ENCODE results near the gene HAGH.

The HAGH gene

DNA sequence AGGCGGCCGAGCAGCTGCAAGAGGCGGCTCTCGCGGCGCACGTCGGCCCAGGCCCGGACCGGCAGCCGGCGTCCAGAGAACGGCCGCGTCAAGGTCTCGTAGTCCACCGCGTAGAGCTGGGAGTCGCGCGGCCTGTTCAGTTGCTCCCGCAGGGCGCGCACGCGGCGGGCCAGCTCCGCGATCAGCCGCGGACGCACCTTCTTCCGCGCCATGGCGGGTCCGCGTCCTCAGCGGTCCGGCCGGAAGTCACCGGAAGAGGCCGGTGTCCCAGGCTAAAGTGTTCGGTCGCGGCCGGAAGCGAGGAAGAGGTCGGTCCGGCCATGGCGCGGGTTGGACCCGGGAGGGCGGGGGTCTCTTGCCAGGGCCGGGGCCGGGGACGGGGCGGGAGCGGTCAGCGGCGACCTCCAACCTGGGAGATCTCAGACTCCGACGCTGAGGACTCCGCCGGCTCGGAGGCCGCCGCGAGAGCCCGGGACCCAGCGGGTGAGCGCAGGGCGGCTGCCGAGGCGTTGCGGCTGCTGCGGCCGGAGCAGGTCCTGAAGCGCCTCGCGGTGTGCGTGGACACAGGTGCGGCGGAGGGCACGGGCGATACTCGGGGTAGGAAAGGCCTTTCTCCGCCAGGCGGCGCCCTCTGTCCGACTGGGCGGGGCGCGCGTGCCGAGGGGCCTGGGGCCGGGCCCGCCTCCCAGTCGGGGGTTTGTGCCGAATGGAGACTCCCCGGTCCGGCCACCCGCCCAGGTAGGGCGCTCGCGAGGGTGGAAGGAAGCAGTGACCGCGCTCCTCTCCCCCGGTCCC, 53.5 kb downstream of the HAGH start, which contains the start of gene MRPS34:
Gene MRPS34 (minus strand): TSS at position 227 of the 795 bp plus-strand sequence. CDS start 15 bp downstream, at position 212.
- DNase-seq, result peak; percentile 84

DNA sequence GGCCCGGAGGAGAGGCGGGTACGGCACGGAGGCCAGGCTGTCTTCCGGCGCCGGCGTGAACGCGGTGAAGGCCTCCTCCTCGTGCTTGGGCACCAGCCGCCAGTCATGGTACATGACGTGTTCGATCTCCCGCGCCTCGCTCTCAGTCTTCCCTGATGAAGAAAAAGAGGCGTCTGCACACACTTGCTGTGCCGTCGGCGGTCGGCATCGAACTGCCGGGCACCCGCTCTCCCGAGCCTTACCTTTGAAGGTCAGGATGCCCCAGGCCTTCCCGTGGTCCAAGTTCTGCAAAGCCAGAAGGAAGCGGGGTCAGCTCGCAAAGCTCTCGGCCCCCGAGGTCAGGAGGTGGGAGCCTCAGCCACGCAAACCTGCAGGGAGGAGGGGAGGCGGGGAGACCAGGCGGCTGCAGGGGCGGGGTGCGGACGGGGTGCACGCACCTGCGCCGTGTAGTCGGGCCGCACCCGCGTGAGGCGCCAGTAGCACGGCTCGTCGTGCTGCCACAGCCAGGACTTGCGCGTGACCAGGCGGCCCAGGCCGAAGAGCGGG, 54.2 kb downstream of the HAGH start, which contains the start of gene EME2:
Gene EME2 (plus strand): TSS at position 449 of the 546 bp plus-strand sequence. CDS start 418 bp downstream, outside the sequence.
- DNase-seq, result no peak

DNA sequence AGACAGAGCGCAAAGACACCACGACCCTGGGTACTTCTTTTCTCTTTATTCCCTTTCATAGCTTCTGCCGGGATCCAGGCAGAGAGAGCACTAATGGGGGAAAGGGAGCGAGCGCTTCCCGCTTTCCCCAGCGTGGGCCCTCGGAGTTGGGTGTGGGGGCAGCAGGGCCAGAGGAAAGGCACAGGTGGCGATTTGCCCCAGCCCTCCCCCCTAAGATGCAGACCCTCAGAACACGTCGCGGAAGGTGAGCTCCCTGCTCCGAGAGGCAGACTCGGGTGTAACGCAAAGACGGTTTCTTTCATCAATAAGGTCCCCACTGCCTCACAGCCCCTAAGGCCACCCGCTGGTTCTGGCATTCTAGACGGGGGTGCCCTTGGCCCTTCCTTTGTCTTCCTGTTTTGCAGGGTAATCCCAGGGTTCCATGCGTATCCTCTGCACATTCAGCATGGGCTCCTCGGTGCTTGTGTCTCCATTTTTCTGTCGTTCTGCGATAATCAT, 54.7 kb downstream of the HAGH start:
- DNase-seq, result no peak

DNA sequence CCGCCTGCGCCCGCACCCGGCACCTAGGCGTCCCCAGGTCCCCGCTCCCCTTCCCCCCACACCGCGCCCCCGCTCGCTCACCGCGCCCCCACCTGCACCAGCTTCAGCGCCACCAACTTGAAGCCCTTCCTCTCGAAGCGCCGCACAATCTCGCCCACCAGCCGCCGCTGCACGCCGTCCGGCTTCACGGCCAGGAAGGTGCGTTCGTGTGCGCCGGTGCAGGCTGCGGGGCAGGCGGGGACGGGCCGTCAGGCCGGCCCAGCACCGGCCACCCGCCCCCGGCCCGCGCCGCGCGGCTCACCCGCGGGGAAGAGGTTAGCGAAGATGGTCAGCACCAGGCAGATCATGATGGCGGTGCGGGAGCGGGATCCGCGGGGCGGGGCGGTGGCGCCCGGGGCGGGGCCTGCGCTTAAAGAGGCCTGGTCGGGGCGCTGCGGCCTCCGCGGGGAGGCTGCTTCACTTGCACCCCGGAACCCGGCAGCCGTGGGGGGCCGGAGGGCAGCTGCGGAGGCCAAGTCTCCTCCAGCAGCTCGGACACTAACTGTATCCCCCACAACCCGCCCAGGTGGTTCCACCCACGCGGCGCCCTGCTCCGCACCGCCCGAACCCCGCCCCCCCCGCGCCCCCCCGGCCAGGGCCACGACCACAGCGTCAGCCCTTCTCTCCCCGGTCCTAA, 55.3 kb downstream of the HAGH start, which contains the start of gene NME3:
Gene NME3 (minus strand): TSS at position 356 of the 676 bp plus-strand sequence. CDS start 9 bp downstream, at position 347.
- peak; percentile 56 for DNase-seq

DNA sequence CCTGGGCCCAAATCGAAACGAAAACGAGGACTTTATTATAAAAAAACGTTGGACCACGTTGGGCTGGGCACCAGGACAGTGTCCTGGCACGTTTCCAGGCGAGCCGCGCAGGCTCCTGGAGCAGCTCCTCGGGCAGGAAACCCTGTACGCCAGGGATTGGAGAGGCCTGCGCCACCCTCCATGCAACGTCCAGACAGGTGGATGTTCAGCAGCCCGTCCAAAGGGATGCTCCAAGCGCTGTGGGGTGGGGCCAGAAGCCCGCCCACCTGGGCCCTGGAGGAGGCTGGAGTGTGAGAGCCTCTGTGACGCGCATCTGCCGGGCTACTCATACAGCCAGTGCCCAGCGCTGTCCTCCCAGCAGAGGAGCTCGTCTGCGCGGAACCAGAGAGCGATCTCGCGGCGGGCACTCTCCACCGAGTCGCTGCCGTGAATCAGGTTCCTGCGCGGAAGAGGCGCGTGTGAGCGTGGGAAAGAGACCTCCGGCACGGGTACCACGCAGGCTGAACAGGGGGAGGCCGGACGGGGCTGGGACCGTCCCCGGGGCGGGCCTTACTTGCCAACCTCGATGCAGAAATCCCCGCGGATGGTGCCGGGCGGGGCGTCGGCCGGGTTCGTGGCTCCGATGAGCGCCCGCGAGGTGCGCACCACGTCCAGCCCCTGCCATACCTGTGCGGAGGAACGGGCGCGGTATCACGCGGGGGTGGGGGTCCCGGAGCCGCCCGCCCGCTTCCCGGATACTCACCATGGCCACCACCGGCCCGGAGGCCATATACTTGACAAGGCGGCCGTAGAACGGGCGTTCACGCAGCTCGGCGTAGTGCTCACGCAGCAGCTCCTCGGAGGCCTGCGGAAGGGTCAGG, 56.1 kb downstream of the HAGH start:
- DNase-seq, result peak; percentile 47

DNA sequence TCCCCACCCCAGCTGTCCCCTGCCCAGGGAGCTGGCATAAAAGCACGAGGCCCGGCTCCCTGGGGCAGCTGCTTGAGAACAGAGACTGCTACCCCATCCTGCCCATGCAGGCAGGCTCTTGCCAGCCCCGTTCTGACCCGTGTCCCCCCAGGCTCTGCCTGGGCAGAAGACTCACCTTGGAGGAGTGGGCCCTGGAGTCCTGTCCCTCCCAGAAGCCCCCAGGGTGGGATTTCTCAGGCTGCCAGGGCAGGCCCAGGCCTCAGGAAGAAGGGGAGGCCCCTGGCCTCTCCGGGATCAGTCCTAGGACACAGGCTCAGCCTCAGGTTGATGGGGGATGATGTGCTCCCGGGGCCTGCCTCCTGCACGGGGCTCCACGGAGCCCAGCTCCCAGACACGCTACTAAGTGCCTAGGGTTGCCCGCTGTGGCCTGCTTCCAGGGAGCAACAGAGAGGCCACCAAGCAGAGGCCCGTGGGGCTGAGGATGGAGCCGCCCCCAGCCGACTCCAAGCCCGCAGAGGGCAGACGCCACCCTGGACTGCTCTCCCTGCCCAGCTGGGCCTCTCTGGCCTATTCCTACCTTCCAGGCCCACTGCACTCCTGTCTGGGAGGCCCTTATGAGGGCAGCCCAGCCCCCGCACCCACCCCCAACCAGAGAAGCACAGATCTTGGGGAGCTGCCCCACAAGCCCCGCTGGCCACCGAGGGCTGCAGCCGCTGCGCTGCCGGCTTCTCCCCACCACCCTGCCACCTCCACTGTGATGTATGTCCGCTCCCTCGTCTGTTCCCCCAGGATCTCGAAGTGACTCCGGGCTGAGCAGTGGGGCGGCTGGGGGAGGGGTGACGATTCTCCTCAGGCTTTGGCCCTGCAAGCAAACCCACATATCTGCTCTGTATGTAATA, 57.0 kb downstream of the HAGH start:
- no peak for DNase-seq

DNA sequence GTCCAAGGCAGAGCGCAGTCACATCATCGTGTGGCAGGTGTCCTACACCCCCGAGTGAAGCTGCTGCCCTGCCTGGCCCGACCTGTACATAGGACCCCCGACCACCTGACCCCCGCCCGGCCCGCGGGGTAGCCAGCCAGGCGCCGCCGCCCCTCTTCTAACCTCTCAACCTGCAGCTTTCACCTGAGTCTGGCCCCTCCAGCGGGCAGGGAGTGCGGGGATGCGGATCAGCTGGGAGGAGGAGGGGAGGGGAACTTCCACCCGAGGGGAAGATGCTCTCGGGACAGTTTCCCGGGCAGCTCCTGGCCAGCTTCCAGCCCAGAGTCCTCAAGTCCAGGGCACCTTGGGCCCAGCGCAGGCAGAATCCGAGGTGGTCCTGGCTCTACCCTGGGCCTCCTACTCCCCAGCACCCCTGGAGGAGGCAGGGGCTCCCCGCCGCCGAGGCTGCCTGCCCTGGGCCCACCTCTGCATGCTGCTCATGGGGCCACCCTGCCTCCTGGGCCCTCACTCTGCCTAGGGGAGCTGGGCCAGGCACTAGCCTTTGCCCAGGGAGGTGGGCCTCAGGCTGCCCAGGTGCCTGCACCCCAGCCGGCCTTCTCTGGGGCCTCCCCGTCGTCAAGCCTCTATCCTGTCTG, 57.7 kb downstream of the HAGH start:
- no peak for DNase-seq

DNA sequence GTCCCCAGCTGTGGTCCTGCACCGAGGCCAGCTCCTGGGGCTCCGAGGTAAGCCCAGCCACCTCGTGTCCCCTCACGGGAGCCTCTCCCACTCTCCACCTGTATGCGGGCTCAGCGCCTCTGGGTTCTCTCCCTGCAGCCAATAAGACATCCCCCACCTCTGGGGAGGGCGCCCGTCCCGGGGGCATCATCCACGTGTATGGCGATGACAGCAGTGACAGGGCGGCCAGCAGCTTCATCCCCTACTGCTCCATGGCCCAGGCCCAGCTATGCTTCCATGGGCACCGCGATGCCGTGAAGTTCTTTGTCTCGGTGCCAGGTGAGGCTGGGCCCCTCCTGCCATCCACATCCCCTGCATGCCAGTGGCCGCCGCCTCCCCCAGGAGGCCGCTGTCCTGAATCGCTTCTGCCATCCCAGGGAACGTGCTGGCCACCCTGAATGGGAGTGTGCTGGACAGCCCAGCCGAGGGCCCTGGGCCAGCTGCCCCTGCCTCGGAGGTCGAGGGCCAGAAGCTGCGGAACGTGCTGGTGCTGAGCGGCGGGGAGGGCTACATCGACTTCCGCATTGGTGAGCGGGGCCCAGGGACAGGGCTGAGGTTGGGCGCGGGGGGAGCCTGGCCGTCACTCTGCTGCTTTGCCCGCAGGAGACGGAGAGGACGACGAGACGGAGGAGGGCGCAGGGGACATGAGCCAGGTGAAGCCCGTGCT, 58.4 kb downstream of the HAGH start:
- DNase-seq, result no peak

DNA sequence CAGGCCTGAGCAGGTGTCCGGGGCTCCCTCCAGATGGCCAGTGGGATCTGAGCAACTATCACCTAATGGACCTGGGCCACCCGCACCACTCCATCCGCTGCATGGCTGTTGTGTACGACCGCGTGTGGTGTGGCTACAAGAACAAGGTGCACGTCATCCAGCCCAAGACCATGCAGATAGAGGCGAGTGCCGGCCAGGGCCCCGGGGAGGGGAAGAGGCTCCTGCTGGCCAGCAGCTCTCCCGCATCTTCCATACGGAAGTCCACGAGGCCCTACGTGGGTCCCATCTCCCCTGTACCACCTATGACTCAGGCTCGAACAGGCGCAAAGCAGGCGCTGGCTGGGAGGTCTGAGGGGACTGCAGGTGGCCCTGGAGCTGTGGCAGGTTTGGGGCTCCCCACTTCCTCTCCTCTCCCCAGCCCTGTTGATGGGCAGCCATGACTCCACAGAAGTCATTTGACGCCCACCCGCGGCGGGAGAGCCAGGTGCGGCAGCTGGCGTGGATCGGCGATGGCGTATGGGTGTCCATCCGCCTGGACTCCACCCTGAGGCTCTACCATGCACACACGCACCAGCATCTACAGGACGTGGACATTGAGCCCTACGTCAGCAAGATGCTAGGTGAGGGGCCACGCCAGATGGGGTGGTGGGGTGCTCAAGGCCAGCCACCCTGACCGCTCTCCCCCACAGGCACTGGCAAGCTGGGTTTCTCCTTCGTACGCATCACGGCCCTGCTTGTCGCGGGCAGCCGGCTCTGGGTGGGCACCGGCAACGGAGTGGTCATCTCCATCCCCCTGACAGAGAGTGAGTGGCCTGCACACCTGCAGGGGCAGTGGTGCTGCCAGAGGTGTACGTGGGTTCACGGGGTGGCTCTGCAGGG, 59.3 kb downstream of the HAGH start:
- DNase-seq, result no peak

DNA sequence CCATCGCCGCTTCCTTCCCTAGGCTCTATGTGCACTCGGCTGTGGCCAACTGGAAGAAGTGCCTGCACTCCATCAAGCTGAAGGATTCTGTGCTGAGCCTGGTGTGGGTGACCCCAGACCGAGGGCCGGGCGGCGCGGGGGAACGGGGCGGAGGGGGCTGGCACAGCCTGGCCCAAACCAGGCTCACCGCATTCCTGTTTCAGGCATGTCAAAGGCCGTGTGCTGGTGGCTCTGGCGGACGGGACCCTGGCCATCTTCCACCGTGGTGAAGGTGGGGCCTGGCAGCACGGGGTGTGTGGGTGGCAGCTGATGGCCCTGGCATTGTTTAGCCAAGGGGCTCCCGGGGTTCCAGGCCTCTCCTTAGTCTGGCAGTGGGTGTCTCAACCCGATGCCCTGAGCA, 59.9 kb downstream of the HAGH start:
- no peak for DNase-seq

DNA sequence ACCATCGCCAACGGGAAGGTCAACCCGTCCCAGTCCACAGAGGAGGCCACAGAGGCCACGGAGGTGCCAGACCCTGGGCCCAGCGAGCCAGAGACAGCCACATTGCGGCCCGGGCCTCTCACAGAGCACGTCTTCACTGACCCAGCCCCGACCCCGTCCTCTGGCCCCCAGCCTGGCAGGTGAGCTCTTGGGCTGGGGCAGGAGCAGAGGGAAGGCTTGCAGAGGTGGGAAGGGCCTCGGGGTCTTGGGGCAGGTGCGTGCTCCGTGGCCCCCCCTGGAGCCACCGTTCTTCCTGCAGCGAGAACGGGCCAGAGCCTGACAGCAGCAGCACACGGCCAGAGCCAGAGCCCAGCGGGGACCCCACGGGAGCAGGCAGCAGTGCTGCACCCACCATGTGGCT, 60.4 kb downstream of the HAGH start:
- no peak for DNase-seq

DNA sequence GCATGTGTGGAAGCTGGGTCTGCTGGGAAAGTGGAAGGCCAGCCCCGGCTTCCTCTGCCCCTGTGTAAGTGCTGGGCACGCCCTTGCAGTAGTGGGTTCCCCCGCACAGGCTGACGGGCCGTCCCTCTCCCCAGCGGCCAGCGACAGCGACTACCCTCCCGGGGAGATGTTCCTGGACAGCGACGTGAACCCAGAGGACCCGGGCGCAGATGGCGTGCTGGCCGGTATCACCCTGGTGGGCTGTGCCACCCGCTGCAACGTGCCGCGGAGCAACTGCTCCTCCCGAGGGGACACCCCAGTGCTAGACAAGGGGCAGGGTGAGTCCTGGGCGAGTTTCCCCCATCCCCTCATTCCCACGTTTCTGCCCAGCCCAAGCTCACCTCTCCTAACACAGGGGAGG, 60.8 kb downstream of the HAGH start:
- DNase-seq, result no peak

DNA sequence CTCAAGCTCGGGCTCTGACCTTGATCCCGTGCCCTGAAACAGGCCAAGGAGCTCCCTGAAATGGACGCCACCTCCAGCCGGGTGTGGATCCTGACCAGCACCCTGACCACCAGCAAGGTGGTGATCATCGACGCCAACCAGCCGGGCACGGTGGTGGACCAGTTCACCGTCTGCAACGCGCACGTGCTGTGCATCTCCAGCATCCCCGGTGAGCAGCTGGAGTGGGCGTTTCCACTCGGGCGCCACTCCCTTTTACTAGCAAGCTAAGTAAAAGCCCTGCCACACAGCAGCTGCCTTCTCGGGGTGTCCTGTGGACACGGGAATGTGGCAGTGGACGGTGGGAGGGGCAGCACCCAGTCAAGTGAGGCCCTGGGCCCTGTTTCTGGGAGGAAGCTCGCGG, 61.7 kb downstream of the HAGH start:
- no peak for DNase-seq

DNA sequence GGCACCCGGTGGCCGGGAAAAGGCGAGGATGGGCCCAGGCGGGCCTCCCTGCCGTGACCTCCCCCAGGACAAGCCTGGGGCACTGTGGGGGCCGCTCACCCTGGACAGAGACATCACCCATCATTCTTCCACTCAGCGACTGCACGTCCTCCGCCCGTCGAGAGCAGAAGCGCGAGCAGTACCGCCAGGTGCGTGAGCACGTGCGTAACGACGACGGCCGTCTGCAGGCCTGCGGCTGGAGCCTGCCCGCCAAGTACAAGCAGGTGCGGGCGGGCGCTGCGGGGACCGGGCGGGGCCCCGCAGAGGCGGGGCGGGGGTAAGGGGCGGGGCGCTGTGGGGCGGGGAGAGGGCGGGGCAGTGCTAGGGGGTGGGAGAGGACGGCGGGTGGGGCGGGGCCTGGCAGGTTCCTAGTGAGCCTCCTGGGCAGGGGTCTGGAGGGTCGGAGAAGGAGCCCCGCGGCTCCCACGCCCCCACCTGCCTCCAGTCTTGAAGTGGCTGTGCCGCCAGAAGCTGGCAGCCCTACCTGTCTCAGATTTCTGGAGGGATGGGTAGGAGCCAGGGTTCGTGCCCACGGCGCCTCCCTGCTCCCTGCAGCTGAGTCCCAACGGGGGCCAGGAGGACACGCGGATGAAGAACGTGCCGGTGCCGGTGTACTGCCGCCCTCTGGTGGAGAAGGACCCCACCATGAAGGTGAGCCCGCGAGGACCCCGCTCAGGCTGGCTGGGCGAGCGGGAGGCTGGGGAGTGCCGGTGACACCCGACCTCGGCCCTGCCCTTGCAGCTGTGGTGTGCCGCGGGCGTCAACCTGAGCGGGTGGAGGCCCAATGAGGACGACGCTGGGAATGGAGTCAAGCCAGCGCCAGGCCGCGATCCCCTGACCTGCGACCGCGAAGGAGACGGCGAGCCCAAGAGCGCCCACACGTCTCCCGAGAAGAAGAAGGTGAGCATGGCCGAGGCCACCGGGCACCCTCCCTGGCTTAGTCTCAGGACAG, 62.8 kb downstream of the HAGH start:
- DNase-seq, result peak; percentile 47

DNA sequence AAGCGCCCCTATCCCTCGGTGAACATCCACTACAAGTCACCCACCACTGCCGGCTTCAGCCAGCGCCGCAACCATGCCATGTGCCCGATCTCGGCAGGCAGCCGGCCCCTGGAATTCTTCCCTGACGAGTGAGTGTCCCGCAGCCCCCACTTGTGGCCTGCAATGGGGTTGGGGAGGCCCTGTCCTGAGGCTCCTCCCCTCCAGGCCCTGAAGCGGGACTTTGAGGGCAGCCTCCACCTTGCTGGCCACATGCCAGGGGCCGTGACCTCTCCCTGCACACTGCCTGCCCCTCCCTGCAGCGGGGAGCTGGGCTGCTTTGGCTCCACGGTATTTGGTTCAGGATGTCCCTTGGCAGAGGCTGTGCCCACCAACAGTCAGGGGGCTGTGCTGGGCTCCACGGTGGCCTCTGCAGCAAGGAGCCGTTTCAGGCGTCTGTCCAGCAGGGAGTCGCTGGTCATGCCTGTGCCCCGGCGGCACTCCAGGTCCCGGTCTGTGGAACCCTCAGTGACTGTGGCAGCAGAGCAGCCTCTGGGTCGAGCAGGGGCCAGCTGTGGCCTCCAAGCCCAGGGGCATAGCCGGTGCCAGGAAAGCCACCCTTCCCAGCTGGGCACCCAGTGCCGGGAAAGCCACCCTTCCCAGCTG, 63.6 kb downstream of the HAGH start:
- DNase-seq, result no peak

DNA sequence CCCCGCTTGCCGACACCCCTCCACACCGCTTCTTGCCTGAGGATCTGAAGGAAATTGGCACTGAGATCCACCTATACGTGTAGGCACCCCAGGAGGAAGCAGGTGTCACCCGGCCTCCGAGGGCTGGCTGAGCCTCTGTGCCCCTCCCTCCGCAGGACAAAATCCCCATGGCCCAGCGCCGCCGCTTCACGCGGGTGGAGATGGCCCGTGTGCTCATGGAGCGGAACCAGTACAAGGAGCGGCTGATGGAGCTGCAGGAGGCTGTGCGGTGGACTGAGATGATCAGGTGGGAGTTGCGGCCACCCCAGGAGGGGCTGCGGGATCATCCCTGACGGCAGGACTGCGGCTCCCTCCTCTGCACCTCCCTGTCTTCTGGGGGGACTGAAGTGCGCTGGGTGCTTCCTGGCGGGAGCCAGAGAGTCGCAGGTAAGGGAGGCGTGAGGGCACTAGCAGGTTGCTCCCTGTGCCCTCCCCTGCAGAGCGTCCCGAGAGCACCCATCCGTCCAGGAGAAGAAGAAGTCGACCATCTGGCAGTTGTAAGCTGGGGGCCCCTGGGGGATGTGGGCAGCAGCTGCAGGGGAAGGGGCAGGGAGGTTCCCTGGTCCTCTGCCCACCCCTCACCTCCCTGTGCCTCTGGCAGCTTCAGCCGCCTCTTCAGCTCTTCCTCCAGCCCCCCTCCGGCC, 64.3 kb downstream of the HAGH start:
- DNase-seq, result no peak

DNA sequence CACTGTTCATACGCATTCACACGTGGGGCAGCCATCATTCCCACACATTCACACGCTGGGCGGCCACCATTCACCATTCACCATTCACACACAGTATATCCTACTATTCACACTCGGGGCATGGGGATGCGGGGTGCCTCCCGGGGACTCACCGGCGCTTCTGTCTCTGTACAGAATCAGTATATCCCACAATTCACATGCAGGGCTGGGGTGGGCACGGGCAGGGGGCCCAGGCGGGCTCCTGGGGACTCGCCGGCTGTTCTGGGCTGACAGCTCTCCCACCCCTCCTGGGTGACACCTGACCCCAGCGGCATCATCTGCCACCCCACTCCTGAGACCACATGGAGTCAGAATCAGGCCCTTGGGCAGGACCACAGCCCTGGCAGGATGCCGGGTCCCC, 64.9 kb downstream of the HAGH start:
- DNase-seq, result no peak

Measured in fibroblast of skin of right biceps (primary cell).